Fibroblast of skin of right biceps (primary cell): ENCODE data around the gene SMARCC2.

Experiments used
- DNase-seq: peaks from one replicate; pipeline ENCODE4 v3.0.0-alpha.2; 2013

Gene SMARCC2

GRCh38 chr12:56162468-56163290 is 26.6 kb downstream of the SMARCC2 start:
- no peak for DNase-seq

GRCh38 chr12:56161690-56162351 is 27.5 kb downstream of the SMARCC2 start:
- DNase-seq: no peak

GRCh38 chr12:56160894-56161689 is 28.2 kb downstream of the SMARCC2 start:
- DNase-seq: no peak

GRCh38 chr12:56160193-56160763 is 29.0 kb downstream of the SMARCC2 start:
- DNase-seq: peak; percentile 49

GRCh38 chr12:56159482-56160192 is 29.6 kb downstream of the SMARCC2 start:
- DNase-seq: no peak

- DNase-seq: peak; percentile 75
Measured at GRCh38 chr12:56158926-56159461, 30.3 kb downstream of the SMARCC2 start.

GRCh38 chr12:56158029-56158925 is 31.0 kb downstream of the SMARCC2 start, which contains the start of gene MYL6:
TSS of gene MYL6 (plus strand) at chr12:56158359. CDS start at chr12:56158402, 43 bp downstream.
- peak; percentile 99 for DNase-seq

- DNase-seq: peak; percentile 91
Measured at GRCh38 chr12:56157201-56158028, 31.9 kb downstream of the SMARCC2 start.

GRCh38 chr12:56156464-56157200 is 32.7 kb downstream of the SMARCC2 start:
- peak; percentile 52 for DNase-seq

- no peak for DNase-seq
Measured at GRCh38 chr12:56155256-56155845, 33.9 kb downstream of the SMARCC2 start.

- no peak for DNase-seq
Measured at GRCh38 chr12:56154818-56155217, 34.5 kb downstream of the SMARCC2 start.

- DNase-seq: no peak
Measured at GRCh38 chr12:56154246-56154771, 35.0 kb downstream of the SMARCC2 start.

- DNase-seq: no peak
Measured at GRCh38 chr12:56153678-56154065, 35.6 kb downstream of the SMARCC2 start.

GRCh38 chr12:56152756-56153677 is 36.3 kb downstream of the SMARCC2 start:
- no peak for DNase-seq

- peak; percentile 93 for DNase-seq
Measured at GRCh38 chr12:56152132-56152755, 37.0 kb downstream of the SMARCC2 start, which contains the start of gene MYL6B. TSS of gene MYL6B (plus strand) at chr12:56152587. CDS start at chr12:56153919, 1,332 bp downstream.

- DNase-seq: no peak
Measured at GRCh38 chr12:56151672-56152131, 37.6 kb downstream of the SMARCC2 start.

GRCh38 chr12:56150563-56150962 is 38.7 kb downstream of the SMARCC2 start:
- DNase-seq: peak; percentile 46
